HG02885 (cell line): ENCODE measurements around the gene PFDN1.
A peak's percentile ranks its signal among the peaks of the same experiment; 100 is the strongest.
"Not testable (repeated sequence)": the region's sequence is repeated elsewhere in the genome, so short reads cannot be mapped to it uniquely, and the experiment has no call there.

Source experiments
- ATAC-seq: cut with Tn5 transposase; IDR thresholded peaks from one replicate; pipeline ENCODE4 v1.9.1; 2021; ENCODE audit warnings: mild to moderate bottlenecking; ENCODE audit not compliant: unreplicated experiment, poor library complexity

The PFDN1 gene

GRCh38 chr5:140302786-140303639, at the start of gene PFDN1:
PFDN1 (minus strand) TSS chr5:140303101; CDS start chr5:140303073, 28 bp downstream.
- ATAC-seq: peak; percentile 97

- ATAC-seq: peak; percentile 71
These were observed 48.9 kb upstream of the PFDN1 start for GRCh38 chr5:140351609-140352334.

- ATAC-seq: no peak
These were observed 46.3 kb upstream of the PFDN1 start for GRCh38 chr5:140349244-140349643.

- no peak for ATAC-seq
These were observed 45.2 kb upstream of the PFDN1 start for GRCh38 chr5:140348104-140348503.

- no peak for ATAC-seq
These were observed 44.5 kb upstream of the PFDN1 start for GRCh38 chr5:140347360-140347759.

GRCh38 chr5:140346348-140347221, 43.7 kb upstream of the PFDN1 start, which contains the start of gene HBEGF:
HBEGF (minus strand) TSS chr5:140346603; CDS start chr5:140346328, 275 bp downstream.
- ATAC-seq: peak; percentile 82

GRCh38 chr5:140345919-140346347, 43.0 kb upstream of the PFDN1 start:
- ATAC-seq: peak; percentile 12

GRCh38 chr5:140344683-140345423, 42.0 kb upstream of the PFDN1 start:
- ATAC-seq: no peak

- ATAC-seq: not testable (repeated sequence)
These were observed 40.9 kb upstream of the PFDN1 start for GRCh38 chr5:140343849-140344248.

GRCh38 chr5:140342896-140343295, 40.0 kb upstream of the PFDN1 start:
- no peak for ATAC-seq

- ATAC-seq: no peak
These were observed 39.4 kb upstream of the PFDN1 start for GRCh38 chr5:140342287-140342686.

GRCh38 chr5:140341591-140341990, 38.7 kb upstream of the PFDN1 start:
- no peak for ATAC-seq

- ATAC-seq: no peak
These were observed 37.8 kb upstream of the PFDN1 start for GRCh38 chr5:140340605-140341121.

GRCh38 chr5:140339636-140340035, 36.7 kb upstream of the PFDN1 start:
- no peak for ATAC-seq

- no peak for ATAC-seq
These were observed 36.0 kb upstream of the PFDN1 start for GRCh38 chr5:140338908-140339307.

- no peak for ATAC-seq
These were observed 35.4 kb upstream of the PFDN1 start for GRCh38 chr5:140338336-140338735.

GRCh38 chr5:140337880-140338279, 35.0 kb upstream of the PFDN1 start:
- ATAC-seq: no peak

GRCh38 chr5:140336388-140336787, 33.5 kb upstream of the PFDN1 start:
- ATAC-seq: no peak

- ATAC-seq: no peak
These were observed 28.7 kb upstream of the PFDN1 start for GRCh38 chr5:140331638-140332037.
